GM12873 (cell line): ENCODE measurements around the gene CLDN15.

ENCODE experiments used
- TF ChIP-seq, protein P1 (sequence below): IDR thresholded peaks from 2 replicates; pipeline ENCODE4 v1.5.1; 2012; ENCODE audit warnings: low read depth, mild to moderate bottlenecking, moderate library complexity, low read length, control low read depth; ENCODE audit not compliant: insufficient read depth; ENCODE audit errors: missing control alignments

Gene CLDN15

DNA sequence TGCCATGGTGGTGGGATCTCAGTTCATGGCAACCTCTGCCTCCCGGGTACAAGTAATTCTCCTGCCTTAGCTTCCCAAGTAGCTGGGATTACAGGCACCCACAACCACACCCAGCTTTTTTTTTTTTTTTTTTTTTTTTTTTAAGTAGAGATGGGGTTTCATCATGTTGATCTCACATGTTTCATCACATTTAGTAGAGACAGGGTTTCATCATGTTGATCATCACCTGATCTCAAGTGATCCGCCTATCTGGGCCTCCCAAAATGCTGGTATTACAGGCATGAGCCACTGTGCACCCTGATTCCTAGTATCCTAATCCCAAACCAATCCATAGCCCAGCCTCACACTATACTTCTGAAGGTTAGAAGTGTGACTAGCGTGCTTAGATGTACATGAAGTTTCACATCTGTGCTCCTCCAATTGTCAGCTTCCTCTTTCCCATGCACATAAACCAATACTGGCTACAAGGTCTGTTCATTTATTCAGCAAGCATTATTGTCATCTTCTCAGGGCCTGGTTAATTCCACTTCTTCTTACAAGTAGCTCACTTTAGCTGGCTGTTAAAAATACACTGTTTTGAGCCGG lies 50.7 kb downstream of the CLDN15 start:
- TF ChIP-seq, protein P1, sequence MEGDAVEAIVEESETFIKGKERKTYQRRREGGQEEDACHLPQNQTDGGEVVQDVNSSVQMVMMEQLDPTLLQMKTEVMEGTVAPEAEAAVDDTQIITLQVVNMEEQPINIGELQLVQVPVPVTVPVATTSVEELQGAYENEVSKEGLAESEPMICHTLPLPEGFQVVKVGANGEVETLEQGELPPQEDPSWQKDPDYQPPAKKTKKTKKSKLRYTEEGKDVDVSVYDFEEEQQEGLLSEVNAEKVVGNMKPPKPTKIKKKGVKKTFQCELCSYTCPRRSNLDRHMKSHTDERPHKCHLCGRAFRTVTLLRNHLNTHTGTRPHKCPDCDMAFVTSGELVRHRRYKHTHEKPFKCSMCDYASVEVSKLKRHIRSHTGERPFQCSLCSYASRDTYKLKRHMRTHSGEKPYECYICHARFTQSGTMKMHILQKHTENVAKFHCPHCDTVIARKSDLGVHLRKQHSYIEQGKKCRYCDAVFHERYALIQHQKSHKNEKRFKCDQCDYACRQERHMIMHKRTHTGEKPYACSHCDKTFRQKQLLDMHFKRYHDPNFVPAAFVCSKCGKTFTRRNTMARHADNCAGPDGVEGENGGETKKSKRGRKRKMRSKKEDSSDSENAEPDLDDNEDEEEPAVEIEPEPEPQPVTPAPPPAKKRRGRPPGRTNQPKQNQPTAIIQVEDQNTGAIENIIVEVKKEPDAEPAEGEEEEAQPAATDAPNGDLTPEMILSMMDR, result no peak

DNA sequence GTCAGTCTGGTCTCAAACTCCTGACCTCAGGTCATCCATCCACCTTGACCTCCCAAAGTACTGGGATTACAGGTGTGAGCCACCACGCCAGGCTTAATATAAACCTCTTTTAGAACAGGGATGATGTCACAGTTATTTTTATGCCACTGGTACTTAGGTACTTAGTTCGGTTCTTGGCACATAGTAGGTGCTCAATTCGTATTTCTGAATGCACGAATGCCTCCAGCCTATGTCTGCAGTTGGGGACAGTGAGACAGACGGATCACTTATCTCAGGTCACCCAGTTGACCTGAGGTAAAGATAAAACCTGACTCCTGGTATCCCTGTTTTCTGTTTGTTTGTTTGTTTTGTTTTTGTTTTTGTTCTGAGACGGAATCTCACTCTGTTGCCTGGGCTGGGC lies 51.4 kb downstream of the CLDN15 start:
- TF ChIP-seq, protein P1, result no peak

DNA sequence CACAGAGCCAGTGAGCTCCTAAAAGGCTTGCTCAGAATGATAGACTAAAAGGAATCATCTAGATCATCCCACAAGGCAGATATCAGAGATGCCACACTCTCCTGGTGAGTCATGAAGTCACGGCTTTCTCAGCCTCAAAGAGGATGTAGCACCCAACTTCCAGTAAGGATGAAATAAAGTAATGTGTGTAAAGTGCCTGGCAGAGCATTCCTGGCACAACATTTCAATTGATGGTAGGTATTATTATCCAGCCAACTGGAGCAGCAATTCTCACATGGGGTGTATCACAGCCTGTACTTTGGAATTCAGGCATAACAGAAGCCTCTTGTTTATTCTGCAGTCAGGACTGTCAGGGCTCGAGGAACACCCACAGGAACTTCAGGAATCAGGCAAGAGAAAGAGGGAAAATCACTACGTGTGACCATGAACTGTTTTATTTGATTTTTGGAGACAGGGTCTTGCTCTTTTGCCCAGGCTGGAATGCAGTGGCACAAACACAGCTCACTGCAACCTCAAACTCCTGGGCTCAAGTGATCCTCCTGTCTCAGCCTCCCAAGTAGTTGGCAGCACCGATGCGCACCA lies 52.3 kb downstream of the CLDN15 start:
- TF ChIP-seq, protein P1, result no peak
